Nephron (organoid): ENCODE measurements around the gene USP32.
A peak's percentile ranks its signal among the peaks of the same experiment; 100 is the strongest.

ENCODE experiments used
- H3K27ac Mint-ChIP-seq, 3 experiments: 2 replicates each; pipeline ENCODE4 v1.8.0; 2020; ENCODE audit warnings: mixed read lengths in 3 of 3, mild to moderate bottlenecking in 2 of 3, moderate library complexity in 1 of 3
- H3K27me3 Mint-ChIP-seq: 2 replicates; pipeline ENCODE4 v1.8.0; 2021; ENCODE audit warnings: low read depth, mild to moderate bottlenecking, moderate library complexity, mixed read lengths
- H3K36me3 Mint-ChIP-seq: 2 replicates; pipeline ENCODE4 v1.8.0; 2020; ENCODE audit warnings: low read depth, mixed read lengths
- H3K4me1 Mint-ChIP-seq: 2 replicates; pipeline ENCODE4 v1.8.0; 2020; ENCODE audit warnings: mixed read lengths
- H3K4me3 Mint-ChIP-seq, 3 experiments: 2 replicates each; pipeline ENCODE4 v1.8.0; 2020; ENCODE audit warnings: mild to moderate bottlenecking in 3 of 3, mixed read lengths in 3 of 3, moderate library complexity in 2 of 3
- H3K9me3 Mint-ChIP-seq: 2 replicates; pipeline ENCODE4 v1.8.0; 2020; ENCODE audit warnings: mixed read lengths
- CTCF ChIP-seq, 3 experiments: fragments of 200-600 bp; sonication (generic); IDR thresholded peaks; one replicate each; pipeline ENCODE4 v1.5.0; 2021; ENCODE audit warnings: antibody characterized with exemption in 3 of 3; ENCODE audit not compliant: unreplicated experiment in 3 of 3

The USP32 gene

GRCh38 chr17:60169921-60170817, 221.8 kb downstream of the USP32 start:
- H3K27ac Mint-ChIP-seq, result peak overlapping the region in 2 of 3 experiments; percentile 3 to 24
- TF ChIP-seq CTCF (IDR thresholded peaks at IDR 0.05; ENCODE audit: unreplicated experiment in 3 of 3), result no peak
- H3K27me3 Mint-ChIP-seq, result peaks cover 8% of the 10 kb centered on the region
- H3K4me3 Mint-ChIP-seq, result no peak overlapping the region
- no peaks in the 10 kb centered on the region for H3K36me3 Mint-ChIP-seq
- H3K4me1 Mint-ChIP-seq, result peaks cover 10% of the 10 kb centered on the region
- no peaks in the 10 kb centered on the region for H3K9me3 Mint-ChIP-seq

- no peaks in the 10 kb centered on the region for H3K9me3 Mint-ChIP-seq
- H3K27me3 Mint-ChIP-seq, result peaks cover 14% of the 10 kb centered on the region
- no peak overlapping the region for H3K4me3 Mint-ChIP-seq
- TF ChIP-seq CTCF (IDR thresholded peaks at IDR 0.05; ENCODE audit: unreplicated experiment in 3 of 3), result no peak
- no peaks in the 10 kb centered on the region for H3K36me3 Mint-ChIP-seq
- H3K4me1 Mint-ChIP-seq, result peaks cover 10% of the 10 kb centered on the region
- no peak overlapping the region for H3K27ac Mint-ChIP-seq
Observed at GRCh38 chr17:60168654-60169053, 223.3 kb downstream of the USP32 start.

GRCh38 chr17:60167065-60167741, 224.7 kb downstream of the USP32 start:
- TF ChIP-seq CTCF (IDR thresholded peaks at IDR 0.05; ENCODE audit: unreplicated experiment in 3 of 3), result no peak
- no peak overlapping the region for H3K27ac Mint-ChIP-seq
- H3K27me3 Mint-ChIP-seq, result peaks cover 16% of the 10 kb centered on the region
- H3K9me3 Mint-ChIP-seq, result no peaks in the 10 kb centered on the region
- H3K36me3 Mint-ChIP-seq, result no peaks in the 10 kb centered on the region
- peaks cover 14% of the 10 kb centered on the region for H3K4me1 Mint-ChIP-seq
- no peak overlapping the region for H3K4me3 Mint-ChIP-seq

- Mint-ChIP-seq H3K4me1 (peaks cover 17% of the 10 kb centered on the region), H3K27me3 (peaks cover 18% of the 10 kb centered on the region), H3K36me3 (no peaks in the 10 kb centered on the region), H3K27ac (no peak overlapping the region), H3K9me3 (no peaks in the 10 kb centered on the region), H3K4me3 (no peak overlapping the region)
- TF ChIP-seq CTCF (IDR thresholded peaks at IDR 0.05; ENCODE audit: unreplicated experiment in 3 of 3), result no peak
Observed at GRCh38 chr17:60165971-60166370, 226.0 kb downstream of the USP32 start.

GRCh38 chr17:60165223-60165622, 226.7 kb downstream of the USP32 start:
- Mint-ChIP-seq H3K9me3 (no peaks in the 10 kb centered on the region), H3K27me3 (peaks cover 25% of the 10 kb centered on the region), H3K4me1 (peaks cover 15% of the 10 kb centered on the region), H3K27ac (no peak overlapping the region), H3K4me3 (no peak overlapping the region), H3K36me3 (no peaks in the 10 kb centered on the region)
- no peak for TF ChIP-seq CTCF (IDR thresholded peaks at IDR 0.05; ENCODE audit: unreplicated experiment in 3 of 3)
